Smooth muscle cell (in vitro differentiated cells): ENCODE results near the gene CKS1B. TPM values are rescaled to one million over a fixed set of nuclear protein-coding genes. Genes with fewer than 3 reads are reported as not detected.
A peak's percentile ranks its signal among the peaks of the same experiment; 100 is the strongest.
"Not testable (repeated sequence)": the region's sequence is repeated elsewhere in the genome, so short reads cannot be mapped to it uniquely, and the experiment has no call there.

Experiments used
- DNase-seq: peaks from one replicate; lab custom pipeline; 2025; ENCODE audit not compliant: unreplicated experiment; lab: John Stamatoyannopoulos, UW
- H2AFZ ChIP-seq: fragments of 200-600 bp; sonication (generic); 2 replicates; pipeline ENCODE4 v1.6.0; 2016; ENCODE audit warnings: antibody characterized with exemption, low read depth, mild to moderate bottlenecking
- H3F3A ChIP-seq: fragments of 200-600 bp; sonication (generic); 2 replicates; pipeline ENCODE4 v1.6.0; 2017; ENCODE audit warnings: antibody characterized with exemption, low read depth
- H3K27ac ChIP-seq: fragments of 200-600 bp; sonication (generic); 2 replicates; pipeline ENCODE4 v1.5.1; 2016; ENCODE audit warnings: low read depth, mild to moderate bottlenecking
- H3K27me3 ChIP-seq: fragments of 200-600 bp; sonication (generic); 2 replicates; pipeline ENCODE4 v1.6.1; 2016; ENCODE audit warnings: low read depth, mild to moderate bottlenecking
- H3K36me3 ChIP-seq: fragments of 200-600 bp; sonication (generic); 2 replicates; pipeline ENCODE4 v1.5.1; 2016; ENCODE audit warnings: low read depth
- H3K4me1 ChIP-seq: fragments of 200-600 bp; sonication (generic); 2 replicates; pipeline ENCODE4 v1.5.1; 2016; ENCODE audit warnings: low read depth
- H3K4me2 ChIP-seq: fragments of 200-600 bp; sonication (generic); 2 replicates; pipeline ENCODE4 v1.6.0; 2016; ENCODE audit warnings: mild to moderate bottlenecking
- H3K4me3 ChIP-seq: fragments of 200-600 bp; sonication (generic); 2 replicates; pipeline ENCODE4 v1.5.1; 2016; ENCODE audit warnings: mild to moderate bottlenecking
- H3K79me2 ChIP-seq: fragments of 200-600 bp; sonication (generic); 2 replicates; pipeline ENCODE4 v1.6.0; 2016; ENCODE audit warnings: low read depth, mild to moderate bottlenecking
- H3K9ac ChIP-seq: fragments of 200-600 bp; sonication (generic); 2 replicates; pipeline ENCODE4 v1.6.0; 2016; ENCODE audit warnings: low read depth
- H3K9me3 ChIP-seq: fragments of 200-600 bp; sonication (generic); replicated peaks from 2 replicates; pipeline ENCODE4 v1.5.1; 2016; ENCODE audit warnings: low read depth
- H4K20me1 ChIP-seq: fragments of 200-600 bp; sonication (generic); 2 replicates; pipeline ENCODE4 v1.6.0; 2016; ENCODE audit warnings: low read depth
- CTCF ChIP-seq: fragments of 200-600 bp; sonication (generic); IDR thresholded peaks from 2 replicates; pipeline ENCODE4 v1.5.1; 2017; ENCODE audit warnings: borderline replicate concordance, mild to moderate bottlenecking, antibody characterized with exemption; ENCODE audit not compliant: insufficient read depth, poor library complexity, severe bottlenecking
- WGBS: methylation state at CpG from one replicate; pipeline ENCODE4 v1.1.7; 2016; ENCODE audit warnings: low lambda C conversion rate; 5-methylcytosine and 5-hydroxymethylcytosine counted together
- polyA plus RNA-seq: library from polyadenylated mRNA; unstranded; fragments of >200 nt; fragmentation: Nextera tagmentation; extraction: Ambion mirVana; gene quantifications from 2 replicates; pipeline ENCODE4 v1.2.1, GENCODE V29; 2016
- total RNA-seq: library from RNA; depleted of rRNA; stranded (reverse); fragments of >200 nt; gene quantifications from 2 replicates; pipeline ENCODE4 v1.2.3, GENCODE V29; 2014

The CKS1B gene
- total and polyA plus RNA-seq, 2 experiments from 2014 or later = 41.6 to 116 TPM

GRCh38 chr1:154982341-154982740 is 7.9 kb downstream of the CKS1B start:
- H3K4me1 ChIP-seq = peaks cover 9% of the 10 kb centered on the region
- no peak for TF ChIP-seq CTCF
- peak overlapping the region; percentile 21 for H3K9ac ChIP-seq
- H3K9me3 ChIP-seq = no peaks in the 10 kb centered on the region
- H3K27me3 ChIP-seq = no peaks in the 10 kb centered on the region
- no peaks in the 10 kb centered on the region for H3F3A ChIP-seq
- WGBS = 57% methylated on average over 6 of the region's 6 CpGs
- H3K79me2 ChIP-seq = peaks cover 41% of the 10 kb centered on the region
- peak overlapping the region; percentile 91 for H3K4me2 ChIP-seq
- H3K27ac ChIP-seq = no peak overlapping the region
- peak overlapping the region; percentile 74 for H3K4me3 ChIP-seq
- no peaks in the 10 kb centered on the region for H3K36me3 ChIP-seq
- peak overlapping the region; percentile 86 for H2AFZ ChIP-seq
- no peak for DNase-seq
- no peaks in the 10 kb centered on the region for H4K20me1 ChIP-seq

GRCh38 chr1:154982897-154983648 is 8.6 kb downstream of the CKS1B start, which contains the start of gene FLAD1:
Gene FLAD1, plus strand, starts transcription at chr1:154983344. Its CDS starts 351 bp downstream, at chr1:154983695.
- peaks cover 34% of the 10 kb centered on the region for H3K79me2 ChIP-seq
- under 1% methylated on average over 26 of the region's 26 CpGs for WGBS

GRCh38 chr1:154983776-154984466 is 9.4 kb downstream of the CKS1B start:
- peaks cover 9% of the 10 kb centered on the region for H3K4me1 ChIP-seq
- H2AFZ ChIP-seq = peak overlapping the region; percentile 78
- no peaks in the 10 kb centered on the region for H4K20me1 ChIP-seq
- no peak for TF ChIP-seq CTCF
- H3K27ac ChIP-seq = peak overlapping the region; percentile 12
- 27% methylated on average over 17 of the region's 17 CpGs for WGBS
- H3K36me3 ChIP-seq = no peaks in the 10 kb centered on the region
- DNase-seq = no peak
- H3K79me2 ChIP-seq = peaks cover 33% of the 10 kb centered on the region
- H3K9ac ChIP-seq = peak overlapping the region; percentile 82
- H3F3A ChIP-seq = no peaks in the 10 kb centered on the region
- no peaks in the 10 kb centered on the region for H3K9me3 ChIP-seq
- H3K4me3 ChIP-seq = peak overlapping the region; percentile 74
- H3K4me2 ChIP-seq = peak overlapping the region; percentile 100
- H3K27me3 ChIP-seq = no peaks in the 10 kb centered on the region

More at GRCh38 chr1:154982897-154983648, 8.6 kb downstream of the CKS1B start, which contains the start of gene FLAD1:
- no peak for TF ChIP-seq CTCF
- Histone ChIP-seq H3K27me3 (no peaks in the 10 kb centered on the region), H3F3A (no peaks in the 10 kb centered on the region), H3K9ac (peak within 1 kb of the TSS; percentile 82), H4K20me1 (no peaks in the 10 kb centered on the region), H2AFZ (peak within 1 kb of the TSS; percentile 86), H3K4me1 (peaks cover 9% of the 10 kb centered on the region), H3K4me3 (peak within 1 kb of the TSS; percentile 74), H3K27ac (peak within 1 kb of the TSS; percentile 12), H3K4me2 (peak within 1 kb of the TSS; percentile 100), H3K36me3 (no peaks in the 10 kb centered on the region), H3K9me3 (no peaks in the 10 kb centered on the region)
- peak; percentile 74 for DNase-seq

- peaks cover 32% of the 10 kb centered on the region for H3K79me2 ChIP-seq
- not testable (repeated sequence) for H3K27ac ChIP-seq, H3K4me2 ChIP-seq, H3K4me1 ChIP-seq, H3F3A ChIP-seq, H3K4me3 ChIP-seq, DNase-seq, H4K20me1 ChIP-seq, H3K9me3 ChIP-seq, H3K9ac ChIP-seq, H2AFZ ChIP-seq, H3K27me3 ChIP-seq, H3K36me3 ChIP-seq
- 97% methylated on average over 4 of the region's 4 CpGs for WGBS
These were observed 12.3 kb downstream of the CKS1B start for GRCh38 chr1:154986736-154987135.
